H9 (cell line): ENCODE results near the gene CERS6. TPM values are rescaled to one million over a fixed set of nuclear protein-coding genes. Genes with fewer than 3 reads are reported as not detected.

Experiments
- DNase-seq: peaks from one replicate; pipeline ENCODE4 v3.0.0-alpha.2; 2017
- H2AFZ ChIP-seq: one replicate; pipeline ENCODE4 v1.6.1; 2013; ENCODE audit warnings: mild to moderate bottlenecking, low read length, control low read depth, moderate library complexity
- H2AK5ac ChIP-seq: 2 replicates; pipeline ENCODE4 v1.6.1; 2013; ENCODE audit warnings: low read length, control low read depth, mixed read lengths; ENCODE audit not compliant: insufficient read length
- H2BK120ac ChIP-seq: one replicate; pipeline ENCODE4 v1.6.1; 2013; ENCODE audit warnings: low read depth, mild to moderate bottlenecking, low read length, control low read depth, inconsistent platforms; ENCODE audit not compliant: poor library complexity, severe bottlenecking
- H2BK12ac ChIP-seq: 2 replicates; pipeline ENCODE4 v1.6.1; 2013; ENCODE audit warnings: low read length, control low read depth, mixed read lengths, low read depth; ENCODE audit not compliant: insufficient read length
- H2BK15ac ChIP-seq: 2 replicates; pipeline ENCODE4 v1.6.1; 2013; ENCODE audit warnings: low read depth, low read length, control low read depth
- H2BK20ac ChIP-seq: one replicate; pipeline ENCODE4 v1.6.1; 2013; ENCODE audit warnings: low read depth, mild to moderate bottlenecking, low read length, control low read depth, inconsistent platforms; ENCODE audit not compliant: poor library complexity, severe bottlenecking
- H2BK5ac ChIP-seq: 2 replicates; pipeline ENCODE4 v1.6.1; 2013; ENCODE audit warnings: low read length, control low read depth, mixed read lengths; ENCODE audit not compliant: insufficient read length
- H3K14ac ChIP-seq: 2 replicates; pipeline ENCODE4 v1.6.1; 2013; ENCODE audit warnings: low read length, control low read depth; ENCODE audit not compliant: insufficient read depth
- H3K18ac ChIP-seq: 2 replicates; pipeline ENCODE4 v1.6.1; 2013; ENCODE audit warnings: low read depth, mild to moderate bottlenecking, mixed read lengths, low read length, control low read depth; ENCODE audit not compliant: insufficient read length
- H3K23ac ChIP-seq: 2 replicates; pipeline ENCODE4 v1.6.1; 2013; ENCODE audit warnings: low read length, control low read depth, mixed read lengths, low read depth; ENCODE audit not compliant: insufficient read length
- H3K23me2 ChIP-seq: 2 replicates; pipeline ENCODE4 v1.6.1; 2013; ENCODE audit warnings: low read depth, mild to moderate bottlenecking, mixed read lengths, low read length, control low read depth; ENCODE audit not compliant: insufficient read length, poor library complexity, severe bottlenecking
- H3K27ac ChIP-seq: 2 replicates; pipeline ENCODE4 v1.5.1; 2013; ENCODE audit warnings: low read length, control low read depth, mixed read lengths, low read depth; ENCODE audit not compliant: insufficient read length
- H3K27me3 ChIP-seq: 2 replicates; pipeline ENCODE4 v1.6.1; 2013; ENCODE audit warnings: low read length, control low read depth, inconsistent platforms; ENCODE audit not compliant: insufficient read depth
- H3K4ac ChIP-seq: 2 replicates; pipeline ENCODE4 v1.6.1; 2013; ENCODE audit warnings: low read depth, mild to moderate bottlenecking, control low read depth, inconsistent platforms, low read length, moderate library complexity
- H3K4me1 ChIP-seq: 2 replicates; pipeline ENCODE4 v1.6.1; 2013; ENCODE audit warnings: low read length, control low read depth, inconsistent platforms; ENCODE audit not compliant: insufficient read depth
- H3K4me2 ChIP-seq: 2 replicates; pipeline ENCODE4 v1.6.1; 2013; ENCODE audit warnings: low read length, control low read depth, mixed read lengths; ENCODE audit not compliant: insufficient read length, insufficient read depth
- H3K56ac ChIP-seq: 2 replicates; pipeline ENCODE4 v1.6.1; 2013; ENCODE audit warnings: low read depth, mild to moderate bottlenecking, mixed read lengths, low read length, control low read depth; ENCODE audit not compliant: insufficient read length
- H3K79me1 ChIP-seq: 2 replicates; pipeline ENCODE4 v1.6.1; 2013; ENCODE audit warnings: low read depth, mild to moderate bottlenecking, moderate library complexity, low read length, control low read depth, inconsistent platforms; ENCODE audit not compliant: insufficient read depth, poor library complexity, severe bottlenecking
- H3K79me2 ChIP-seq: 2 replicates; pipeline ENCODE4 v1.6.1; 2013; ENCODE audit warnings: low read length, control low read depth, inconsistent platforms; ENCODE audit not compliant: insufficient read depth
- H3K9ac ChIP-seq: 2 replicates; pipeline ENCODE4 v1.6.1; 2013; ENCODE audit warnings: low read length, control low read depth, mixed read lengths; ENCODE audit not compliant: insufficient read length; ENCODE audit errors: extremely low read depth
- H3K9me3 ChIP-seq: one replicate; pipeline ENCODE4 v1.6.1; 2013; ENCODE audit warnings: low read depth, low read length, inconsistent platforms; ENCODE audit not compliant: control insufficient read depth
- H3T11ph ChIP-seq: one replicate; pipeline ENCODE4 v1.6.1; 2013; ENCODE audit warnings: mild to moderate bottlenecking, low read length, control low read depth, inconsistent platforms
- H4K20me1 ChIP-seq: one replicate; pipeline ENCODE4 v1.6.1; 2013; ENCODE audit not compliant: control insufficient read depth, insufficient read length, insufficient read depth
- H4K5ac ChIP-seq: 2 replicates; pipeline ENCODE4 v1.6.1; 2013; ENCODE audit warnings: low read depth, mild to moderate bottlenecking, mixed read lengths, low read length, control low read depth; ENCODE audit not compliant: insufficient read length
- H4K8ac ChIP-seq: replicated peaks from 2 replicates; pipeline ENCODE4 v1.6.1; 2013; ENCODE audit warnings: low read length, control low read depth, mixed read lengths, low read depth; ENCODE audit not compliant: insufficient read length
- H4K91ac ChIP-seq: 2 replicates; pipeline ENCODE4 v1.6.1; 2013; ENCODE audit warnings: low read depth, mild to moderate bottlenecking, moderate library complexity, mixed read lengths, low read length, control low read depth; ENCODE audit not compliant: insufficient read length
- H3K27ac Mint-ChIP-seq, 3 experiments: 2 replicates in 2 of 3; 3 replicates in 1 of 3; pipeline ENCODE4 v1.8.0; 2020 to 2021; ENCODE audit warnings: mixed read lengths in 3 of 3, mild to moderate bottlenecking in 1 of 3, moderate library complexity in 1 of 3
- H3K27me3 Mint-ChIP-seq: 2 replicates; pipeline ENCODE4 v1.8.0; 2021; ENCODE audit warnings: low read depth, mild to moderate bottlenecking, moderate library complexity, mixed read lengths
- H3K36me3 Mint-ChIP-seq, 3 experiments: 2 replicates in 2 of 3; 3 replicates in 1 of 3; pipeline ENCODE4 v1.8.0; 2020 to 2021; ENCODE audit warnings: low read depth in 3 of 3, mixed read lengths in 3 of 3; ENCODE audit not compliant: insufficient read depth in 1 of 3
- H3K4me1 Mint-ChIP-seq, 2 experiments: 2 replicates each; pipeline ENCODE4 v1.8.0; 2020; ENCODE audit warnings: mixed read lengths in 2 of 2
- H3K4me3 Mint-ChIP-seq, 2 experiments: 2 replicates in 1 of 2; 3 replicates in 1 of 2; pipeline ENCODE4 v1.8.0; 2020 to 2021; ENCODE audit warnings: mild to moderate bottlenecking in 2 of 2, mixed read lengths in 2 of 2, moderate library complexity in 1 of 2
- H3K9me3 Mint-ChIP-seq, 2 experiments: 2 replicates in 1 of 2; 3 replicates in 1 of 2; pipeline ENCODE4 v1.8.0; 2020; ENCODE audit warnings: mild to moderate bottlenecking in 2 of 2, mixed read lengths in 2 of 2, moderate library complexity in 1 of 2
- CTCF ChIP-seq: fragments of 200-600 bp; sonication (generic); conservative IDR thresholded peaks from 3 replicates; pipeline ENCODE4 v1.8.0; 2021; ENCODE audit warnings: antibody characterized with exemption, mild to moderate bottlenecking
- WGBS: extraction: QIAGEN DNeasy Blood & Tissue Kit; methylation state at CpG from one replicate; pipeline ENCODE4 v1.1.7; 2013; ENCODE audit warnings: missing lambda C conversion rate, low lambda C conversion rate, mixed read lengths; ENCODE audit not compliant: insufficient read length; ENCODE audit errors: extremely low coverage; 5-methylcytosine and 5-hydroxymethylcytosine counted together
- total RNA-seq: library from RNA; stranded (reverse); gene quantifications from 2 replicates; pipeline ENCODE4 v1.2.1, GENCODE V29; 2021

Gene CERS6
- total RNA-seq, 1 experiment from 2014 or later: 17.7 TPM

GRCh38 chr2:168727904-168728470 is 271.9 kb downstream of the CERS6 start:
- no peak for DNase-seq
- Histone ChIP-seq H3K27me3 (no peaks in the 10 kb centered on the region), H3K18ac (no peak overlapping the region), H3K56ac (no peak overlapping the region), H4K5ac (no peak overlapping the region), H2AK5ac (no peak overlapping the region), H3K9ac (no peak overlapping the region), H3K27ac (no peak overlapping the region), H2BK20ac (no peak overlapping the region), H2BK120ac (no peak overlapping the region), H2BK12ac (no peak overlapping the region), H2AFZ (no peak overlapping the region), H3K9me3 (no peaks in the 10 kb centered on the region), H3K23ac (no peak overlapping the region), H4K20me1 (no peaks in the 10 kb centered on the region), H3K4ac (no peak overlapping the region), H3T11ph (no peak overlapping the region), H2BK15ac (no peak overlapping the region), H3K79me2 (no peaks in the 10 kb centered on the region), H3K4me2 (no peak overlapping the region), H3K4me1 (peaks cover 9% of the 10 kb centered on the region), H3K23me2 (no peaks in the 10 kb centered on the region), H3K79me1 (no peaks in the 10 kb centered on the region), H4K8ac (no peak overlapping the region), H2BK5ac (no peak overlapping the region), H4K91ac (no peak overlapping the region), H3K14ac (no peak overlapping the region)
- Mint-ChIP-seq H3K9me3 (no peaks in the 10 kb centered on the region), H3K4me1 (peaks cover 21 to 31% of the 10 kb centered on the region in 2 experiments), H3K36me3 (peaks cover 9 to 16% (median 11%) of the 10 kb centered on the region in 3 experiments), H3K4me3 (no peak overlapping the region), H3K27ac (no peak overlapping the region), H3K27me3 (no peaks in the 10 kb centered on the region)
- TF ChIP-seq CTCF: no peak
- WGBS: no CpG with 5 or more reads among the region's 5 CpGs
